ENCODE results near the gene MREG.
"Not testable (repeated sequence)": the region's sequence is repeated elsewhere in the genome, so short reads cannot be mapped to it uniquely, and the experiment has no call there.

MREG gene

DNA sequence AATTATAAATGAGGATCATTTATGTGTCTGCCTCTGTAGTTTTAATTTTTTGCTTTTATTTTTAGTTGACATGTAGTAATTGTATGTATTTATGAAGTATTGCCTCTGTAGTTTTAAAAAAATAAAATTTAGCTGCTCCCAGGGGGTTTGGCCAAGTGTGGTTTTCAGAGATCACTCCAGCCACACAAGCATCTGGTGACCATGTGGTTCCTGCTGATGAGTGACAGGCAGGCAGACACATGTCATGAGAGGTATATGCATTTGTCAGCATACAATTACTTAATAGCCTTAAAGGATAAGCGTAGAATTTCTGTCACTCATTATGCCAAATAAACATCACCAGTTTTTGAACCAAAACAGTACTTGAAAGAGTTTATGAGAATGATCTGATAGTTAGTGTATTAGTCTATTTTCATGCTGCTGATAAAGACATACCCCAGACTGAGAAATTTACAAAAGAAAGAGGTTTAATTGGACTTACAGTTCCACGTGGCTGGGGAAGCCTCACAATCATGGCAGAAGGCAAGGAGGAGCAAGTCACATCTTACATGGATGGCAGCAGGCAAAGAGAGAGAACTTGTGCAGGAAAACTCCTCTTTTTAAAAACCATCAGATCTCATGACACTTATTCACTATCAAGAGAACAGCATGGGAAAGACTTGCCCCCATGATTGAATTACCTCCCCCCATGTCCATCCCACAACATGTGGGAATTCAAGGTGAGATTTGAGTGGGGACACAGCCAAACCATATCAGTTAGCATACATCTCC is 29.6 kb downstream of the MREG start:
- DNase-seq = no peak

DNA sequence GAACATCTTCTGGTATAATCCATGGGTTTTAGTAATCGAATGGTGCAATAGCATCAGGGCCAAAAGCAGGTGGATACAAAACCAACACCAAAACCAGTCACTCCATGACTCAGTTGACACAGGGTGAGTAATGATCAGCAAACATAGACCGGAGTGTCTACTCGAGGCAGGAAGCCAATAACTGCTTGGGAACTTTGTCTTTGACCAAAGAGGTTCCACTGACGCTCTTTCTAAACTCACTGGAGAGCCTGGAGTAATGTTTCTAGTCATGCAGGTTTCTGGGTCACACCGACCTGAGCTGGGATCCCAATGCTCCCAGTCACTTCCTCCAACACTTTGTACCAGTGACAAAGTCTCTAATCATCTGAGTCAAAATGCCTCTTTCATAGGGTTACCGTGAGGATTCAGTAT is 30.9 kb downstream of the MREG start:
- DNase-seq = no peak

DNA sequence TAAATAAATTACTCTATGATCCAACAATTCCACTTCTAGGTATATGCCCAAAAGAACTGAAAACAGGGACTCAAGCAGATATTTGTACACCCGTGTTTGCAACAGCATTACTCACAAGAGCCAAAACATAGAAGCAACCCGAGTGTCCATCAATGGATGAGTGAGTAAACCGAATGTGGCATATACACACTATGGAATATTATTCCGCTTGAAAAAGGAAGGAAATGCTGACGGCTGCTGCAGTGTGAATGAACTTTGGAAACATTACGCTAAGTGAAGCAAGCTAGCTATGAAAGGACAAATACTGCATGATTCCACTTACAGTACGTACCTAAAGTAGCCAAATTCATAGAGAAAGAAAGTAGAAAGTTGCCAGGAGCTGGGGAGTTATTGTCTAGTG is 32.2 kb downstream of the MREG start:
- no peak for DNase-seq

DNA sequence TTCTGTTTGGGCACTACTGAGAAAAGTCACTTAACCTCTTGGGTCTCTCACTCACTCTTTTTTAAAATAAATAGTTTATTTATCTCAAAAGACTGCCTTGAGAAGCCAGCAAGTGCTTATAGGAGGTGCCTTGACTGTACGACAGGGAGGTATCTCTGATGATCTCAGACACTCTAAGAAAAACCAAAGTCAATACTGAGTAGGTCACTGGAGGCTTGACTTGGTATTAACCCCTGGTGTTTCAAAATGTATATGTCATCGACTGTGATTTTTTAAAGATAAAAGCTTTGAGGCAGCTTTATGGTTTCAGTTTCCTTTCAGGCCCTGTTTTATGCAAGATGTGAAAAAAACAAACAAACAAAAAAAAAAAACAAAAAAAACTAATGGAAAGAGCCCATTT is 33.7 kb downstream of the MREG start:
- no peak for DNase-seq

DNA sequence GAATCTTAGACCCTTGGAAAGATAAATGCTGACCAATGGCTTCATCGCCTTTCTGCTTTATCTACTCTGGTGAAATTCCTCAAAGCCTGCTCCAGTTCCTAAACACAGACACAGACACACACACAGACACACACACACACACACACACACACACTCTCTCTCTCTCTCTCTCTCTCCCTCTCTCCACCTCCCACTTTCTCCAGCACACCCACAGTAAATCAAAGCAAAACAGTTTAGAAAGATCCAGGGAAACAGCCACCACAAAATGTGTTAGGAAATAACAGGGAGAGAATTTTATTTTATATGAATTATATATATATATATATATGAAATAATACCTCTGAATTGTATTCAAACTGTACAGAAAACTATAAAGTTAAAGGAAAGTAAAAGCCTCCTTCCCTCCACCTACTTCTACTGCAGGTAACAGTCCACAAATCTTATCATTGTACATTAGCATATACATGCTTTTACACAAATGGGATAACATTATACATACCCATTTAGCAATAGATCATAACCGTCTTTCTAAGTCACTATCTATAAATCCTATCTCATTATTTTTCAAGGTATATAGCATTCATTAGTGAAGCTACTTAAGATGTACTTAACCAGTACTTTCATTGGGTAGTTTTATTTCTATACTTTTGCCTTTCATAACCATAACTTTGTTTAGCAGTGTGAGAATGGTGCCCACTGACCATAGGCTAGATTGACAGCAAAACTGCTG is 38.5 kb downstream of the MREG start:
- no peak for DNase-seq

DNA sequence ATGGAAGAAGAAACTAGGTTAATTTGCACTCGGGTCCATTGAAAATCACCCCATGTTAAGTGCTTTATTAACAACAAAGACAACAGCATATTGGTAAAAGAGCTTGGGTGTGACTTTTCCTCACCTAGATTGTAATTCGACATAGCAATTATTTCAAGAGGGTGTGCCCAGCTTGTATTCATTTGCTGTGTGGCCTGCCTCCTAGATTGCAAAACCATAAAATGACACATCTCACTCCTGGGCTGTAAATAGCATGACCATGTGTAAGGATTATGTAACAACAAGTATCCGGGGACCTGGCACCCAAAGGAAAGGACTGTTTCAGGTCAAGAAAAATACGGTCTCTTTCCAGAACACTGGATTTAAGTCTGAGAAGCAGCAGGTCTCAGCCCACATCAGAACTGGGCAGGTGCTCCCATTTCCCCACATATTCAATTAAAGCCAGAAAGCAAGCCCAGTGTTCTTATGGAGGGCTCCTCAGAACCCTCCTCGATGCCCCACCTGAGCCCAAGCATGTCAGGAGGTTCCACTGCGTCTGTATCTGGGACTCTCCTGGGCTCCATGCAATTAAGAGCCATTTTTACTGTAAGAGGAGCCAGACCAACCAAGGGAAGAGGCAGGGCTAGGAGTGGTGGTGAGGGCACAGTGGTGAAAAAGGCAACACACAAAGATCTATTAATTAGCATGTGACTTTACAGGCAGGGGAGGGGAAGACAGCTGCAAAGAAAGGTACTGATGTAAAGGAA is 39.2 kb downstream of the MREG start:
- DNase-seq = no peak

DNA sequence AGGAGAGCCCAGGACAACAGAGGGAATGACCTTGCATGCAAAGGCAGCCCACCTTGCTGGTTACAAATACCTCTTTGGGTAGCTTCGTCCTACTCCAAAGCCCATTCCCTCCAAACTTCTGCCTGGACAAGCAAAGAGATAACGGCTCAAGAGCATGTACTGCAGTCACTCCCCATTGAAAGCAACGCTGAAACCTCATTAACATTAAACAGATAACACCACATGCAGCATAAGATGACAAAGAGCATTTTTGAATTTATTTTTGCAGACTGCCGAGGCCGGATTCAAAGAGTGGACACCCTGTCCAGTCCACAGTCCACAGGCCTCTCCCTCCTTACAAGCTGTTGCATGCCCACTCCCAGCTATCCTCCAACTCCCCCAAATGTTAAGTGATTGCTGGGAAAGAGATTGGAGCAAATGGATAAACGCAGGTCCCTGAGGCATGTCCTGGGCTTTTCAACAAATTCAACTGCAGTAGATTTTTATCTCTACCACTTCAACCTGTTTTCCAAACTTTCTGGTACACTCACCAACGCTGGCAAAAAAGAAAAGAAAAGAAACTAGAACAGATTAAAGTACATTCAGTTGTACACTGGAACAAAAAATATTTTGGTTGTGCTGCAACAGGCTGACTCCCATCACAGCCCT is 40.1 kb downstream of the MREG start:
- no peak for DNase-seq

DNA sequence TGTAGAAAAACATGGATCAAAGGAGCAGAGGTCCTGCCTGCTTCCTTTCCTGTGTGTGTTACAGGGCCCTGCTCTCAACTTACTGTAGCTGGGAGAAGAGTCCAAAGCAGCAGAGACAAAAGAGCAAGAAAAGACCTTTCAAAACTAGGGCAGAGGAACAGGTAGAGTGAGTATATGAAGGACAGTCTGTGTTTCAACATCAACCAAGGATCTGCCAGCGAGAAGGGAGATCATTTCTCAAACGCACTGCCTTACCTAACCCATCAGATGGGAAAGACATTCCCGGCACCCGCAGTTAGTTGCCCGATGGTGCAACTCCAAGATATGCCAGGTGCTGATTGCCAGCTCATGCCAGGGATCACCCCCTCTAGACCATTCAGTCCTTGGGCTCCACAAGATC is 41.7 kb downstream of the MREG start:
- DNase-seq = no peak

DNA sequence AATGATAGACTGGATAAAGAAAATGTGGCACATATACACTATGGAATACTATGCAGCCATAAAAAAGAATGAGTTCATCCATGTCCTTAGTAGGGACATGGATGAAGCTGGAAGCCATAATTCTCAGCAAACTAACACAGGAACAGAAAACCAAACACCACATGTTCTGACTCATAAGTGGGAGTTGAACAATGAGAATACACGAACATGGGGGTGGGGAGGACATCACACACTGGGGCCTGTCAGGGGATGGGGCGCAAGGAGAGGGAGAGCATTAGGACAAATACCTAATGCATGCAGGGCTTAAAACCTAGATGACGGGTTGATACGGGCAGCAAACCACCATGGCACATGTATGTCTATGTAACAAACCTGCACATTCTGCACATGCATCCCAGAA is 42.5 kb downstream of the MREG start:
- DNase-seq = not testable (repeated sequence)

DNA sequence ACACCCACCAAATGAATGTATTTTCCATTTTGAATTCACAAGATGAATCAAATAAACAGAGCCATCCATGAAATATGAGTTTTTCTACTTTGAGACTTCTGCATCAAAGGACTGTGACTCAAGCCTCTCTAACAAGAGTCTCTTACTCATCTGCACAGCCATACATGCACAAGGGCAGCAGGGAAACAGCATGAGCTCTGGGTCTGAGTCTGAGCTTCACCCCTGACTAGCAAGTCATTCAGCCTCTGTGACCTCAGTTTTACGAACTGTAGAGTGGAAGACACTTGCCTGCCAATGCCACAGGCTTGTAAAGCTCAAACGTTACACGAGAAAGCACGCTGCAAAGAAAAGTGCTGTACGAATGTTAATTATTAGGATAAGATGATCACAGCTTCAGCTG is 42.9 kb downstream of the MREG start:
- no peak for DNase-seq

DNA sequence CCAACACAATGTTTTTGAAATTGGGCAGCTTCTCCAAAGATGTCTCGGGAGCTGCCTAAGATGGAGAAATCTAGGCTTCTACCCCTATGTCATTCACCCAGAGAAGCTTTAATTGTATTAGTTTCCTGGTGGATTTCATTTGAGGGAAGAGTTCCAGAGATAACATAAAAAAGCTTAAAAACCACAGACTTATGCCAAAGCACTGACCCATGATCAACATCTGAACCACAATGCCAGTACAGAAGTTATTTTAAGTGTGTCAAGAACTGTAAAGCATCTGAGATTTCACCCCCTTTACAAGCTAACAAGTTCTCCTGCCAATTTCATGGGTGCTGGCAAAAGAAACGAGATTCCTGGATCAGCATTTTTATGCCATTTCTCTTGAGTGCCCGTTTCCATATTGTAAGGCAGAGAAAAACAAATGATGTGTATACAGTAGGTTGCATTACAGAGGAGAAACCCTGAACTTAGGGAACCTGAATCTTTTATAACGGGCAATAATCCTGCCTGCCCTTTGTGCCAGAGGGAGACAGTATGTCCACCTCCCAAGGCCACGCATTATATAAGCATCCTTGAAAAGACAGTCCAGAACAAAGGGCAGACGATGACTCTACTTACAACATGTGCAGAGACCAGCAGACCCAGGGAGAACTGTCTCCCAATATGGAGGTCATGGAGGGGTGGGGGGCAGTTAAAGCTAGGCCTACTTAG is 44.1 kb downstream of the MREG start:
- no peak for DNase-seq

DNA sequence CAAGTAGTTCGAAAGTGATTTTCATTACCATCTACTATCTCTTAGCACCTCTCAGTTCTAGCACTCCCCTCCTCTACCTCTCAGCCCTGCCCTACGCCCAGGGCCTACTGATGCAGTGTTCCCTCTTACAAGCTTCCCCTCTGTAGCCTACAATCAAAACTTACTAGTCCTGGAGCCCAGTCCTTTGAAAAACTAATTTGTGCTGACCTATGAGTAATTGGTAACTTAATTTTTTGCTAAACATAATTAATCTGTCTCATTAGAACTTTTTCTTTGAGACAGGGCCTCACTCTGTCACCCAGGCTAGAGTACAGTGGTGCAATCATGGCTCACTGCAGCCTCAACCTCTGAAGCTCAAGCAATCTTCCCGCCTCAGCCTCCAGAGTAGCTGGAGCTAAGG is 44.9 kb downstream of the MREG start:
- DNase-seq = no peak

DNA sequence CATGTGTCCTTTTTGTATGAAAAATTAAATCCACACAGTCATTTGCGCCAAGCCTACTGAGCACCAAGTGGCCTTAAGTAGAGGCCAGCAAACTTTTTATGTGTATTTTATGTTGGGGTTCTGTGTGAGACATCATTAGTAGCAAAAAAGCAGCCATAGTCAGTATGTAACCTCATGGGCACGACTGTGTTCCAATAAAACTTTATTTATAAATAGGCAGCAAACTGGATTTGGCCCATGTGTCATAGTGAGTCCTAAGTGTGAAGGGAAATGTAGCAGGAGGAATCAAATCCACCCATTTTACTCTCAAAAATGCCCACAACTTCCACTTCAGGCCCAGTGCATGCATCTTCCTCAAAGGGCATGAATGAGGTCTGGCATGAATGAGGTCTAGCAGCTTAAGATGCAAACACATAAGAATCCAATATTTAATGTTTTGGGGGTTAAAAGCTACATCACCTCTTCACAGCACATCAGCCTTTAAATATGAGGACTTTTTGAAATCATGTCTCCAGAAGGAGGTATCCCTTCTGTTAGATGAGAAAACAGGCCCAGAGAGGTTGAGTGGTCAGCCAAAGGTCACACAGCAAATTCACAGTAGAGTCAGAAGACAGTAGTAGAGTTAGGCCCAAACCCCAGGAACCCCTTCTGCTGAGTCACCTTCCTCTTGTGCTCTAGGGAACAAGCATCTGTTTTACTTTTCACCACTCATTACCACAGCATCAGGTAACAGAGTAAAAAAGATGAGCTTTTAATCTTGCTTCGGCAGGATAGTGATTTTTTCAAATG is 45.6 kb downstream of the MREG start:
- DNase-seq = no peak

DNA sequence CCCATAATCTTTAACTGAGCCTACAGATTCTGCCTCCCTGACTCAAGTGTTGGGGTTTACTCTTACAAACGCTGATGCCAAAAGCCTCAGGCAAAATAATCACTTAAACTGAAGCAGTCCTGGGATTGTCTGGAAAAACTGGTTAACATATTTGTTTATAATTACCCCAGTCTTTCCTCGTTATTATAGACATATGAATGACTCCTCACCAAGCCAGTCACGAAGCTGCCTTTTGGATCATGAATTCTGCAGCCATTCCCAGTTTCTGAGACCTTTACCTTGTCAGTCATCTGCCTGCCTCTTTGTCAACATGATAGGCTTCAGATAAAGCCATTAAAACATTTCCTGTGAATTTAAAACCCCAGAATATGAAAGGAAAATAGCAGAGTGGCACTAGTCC is 46.4 kb downstream of the MREG start:
- DNase-seq = no peak

DNA sequence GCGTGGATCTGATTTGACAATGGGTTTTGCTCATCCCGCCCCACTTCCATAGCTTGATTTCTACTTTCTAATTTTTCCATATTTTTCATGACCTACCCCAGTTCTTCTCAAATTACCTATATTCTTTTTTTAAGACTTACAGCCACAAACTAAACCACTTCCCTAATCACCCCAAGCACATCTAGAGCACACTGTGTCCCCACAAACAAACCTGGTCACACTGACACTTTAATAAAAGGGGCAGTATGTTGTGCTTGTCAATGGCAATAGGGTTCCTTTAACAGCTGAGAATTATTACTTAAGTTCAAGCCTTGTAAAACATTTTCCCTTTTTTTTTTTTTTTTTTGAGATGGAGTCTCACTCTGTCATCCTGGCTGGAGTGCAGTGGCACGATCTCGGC is 47.1 kb downstream of the MREG start:
- DNase-seq = no peak

DNA sequence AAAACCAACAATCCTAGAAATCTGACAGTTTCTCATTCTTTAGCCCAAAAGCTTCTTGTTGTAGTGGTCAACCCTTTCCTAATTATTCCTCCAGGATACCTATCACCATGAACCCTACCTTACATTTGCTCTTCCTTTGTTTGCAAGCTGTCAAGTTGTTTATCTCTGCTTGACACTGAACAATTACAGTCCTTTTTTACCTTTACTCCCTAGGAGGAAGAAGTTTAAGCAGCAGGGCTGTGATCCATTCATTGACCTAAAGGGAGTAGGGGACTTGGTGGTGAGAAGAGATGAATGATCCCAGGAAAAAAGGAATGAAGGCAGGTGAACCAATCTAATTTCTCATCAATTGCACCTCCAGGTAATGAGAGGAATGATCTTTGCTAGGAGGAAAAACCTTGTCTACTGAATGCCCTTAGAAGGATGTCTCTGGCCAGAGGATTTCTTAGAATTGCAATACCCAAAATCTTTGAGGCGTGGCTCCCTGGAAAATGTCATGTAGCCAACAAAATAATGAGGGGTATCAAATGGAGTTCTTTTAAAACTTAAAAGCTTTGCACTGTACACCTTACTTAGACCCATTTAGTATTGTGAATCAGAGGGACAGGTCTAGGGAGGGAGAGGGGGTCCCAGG is 47.7 kb downstream of the MREG start:
- DNase-seq = no peak

DNA sequence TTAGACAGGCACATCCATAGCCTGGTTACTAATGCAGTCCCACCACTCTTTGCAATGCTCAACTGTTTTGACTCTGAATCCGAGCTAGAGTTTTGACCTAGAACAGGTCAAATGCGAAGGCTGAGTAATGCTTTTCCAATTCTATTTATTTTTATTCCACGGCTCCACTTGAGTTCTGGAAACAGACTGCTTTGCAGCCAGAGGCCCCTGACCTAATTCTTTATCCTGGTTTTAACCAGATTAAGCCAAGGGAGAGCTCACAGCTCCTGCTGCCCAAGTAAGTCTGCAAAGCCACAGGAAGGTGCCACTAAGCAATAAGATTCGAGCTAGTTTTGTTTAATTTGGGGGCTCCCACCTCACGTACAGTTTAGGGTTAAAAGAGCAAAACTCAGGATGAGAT is 51.4 kb downstream of the MREG start:
- no peak for DNase-seq

DNA sequence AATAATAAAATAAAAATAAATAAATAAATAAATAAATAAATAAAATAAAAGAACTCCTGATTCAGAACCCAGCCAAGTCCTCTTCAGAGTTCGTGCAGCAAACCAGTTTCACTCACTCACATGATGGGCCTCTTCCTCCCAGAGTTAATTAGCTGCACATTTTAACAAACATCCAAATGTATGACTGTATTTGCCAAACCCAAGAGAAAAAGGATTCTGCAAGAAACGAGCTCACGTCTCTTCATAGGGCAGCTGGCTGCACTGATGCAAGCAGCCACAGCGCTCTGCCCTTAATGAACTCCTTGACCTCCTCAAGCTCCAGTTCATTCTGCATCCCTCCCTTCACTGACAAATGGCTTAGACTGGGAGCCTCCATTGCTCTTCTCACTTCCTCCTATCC is 55.1 kb downstream of the MREG start:
- no peak for DNase-seq

DNA sequence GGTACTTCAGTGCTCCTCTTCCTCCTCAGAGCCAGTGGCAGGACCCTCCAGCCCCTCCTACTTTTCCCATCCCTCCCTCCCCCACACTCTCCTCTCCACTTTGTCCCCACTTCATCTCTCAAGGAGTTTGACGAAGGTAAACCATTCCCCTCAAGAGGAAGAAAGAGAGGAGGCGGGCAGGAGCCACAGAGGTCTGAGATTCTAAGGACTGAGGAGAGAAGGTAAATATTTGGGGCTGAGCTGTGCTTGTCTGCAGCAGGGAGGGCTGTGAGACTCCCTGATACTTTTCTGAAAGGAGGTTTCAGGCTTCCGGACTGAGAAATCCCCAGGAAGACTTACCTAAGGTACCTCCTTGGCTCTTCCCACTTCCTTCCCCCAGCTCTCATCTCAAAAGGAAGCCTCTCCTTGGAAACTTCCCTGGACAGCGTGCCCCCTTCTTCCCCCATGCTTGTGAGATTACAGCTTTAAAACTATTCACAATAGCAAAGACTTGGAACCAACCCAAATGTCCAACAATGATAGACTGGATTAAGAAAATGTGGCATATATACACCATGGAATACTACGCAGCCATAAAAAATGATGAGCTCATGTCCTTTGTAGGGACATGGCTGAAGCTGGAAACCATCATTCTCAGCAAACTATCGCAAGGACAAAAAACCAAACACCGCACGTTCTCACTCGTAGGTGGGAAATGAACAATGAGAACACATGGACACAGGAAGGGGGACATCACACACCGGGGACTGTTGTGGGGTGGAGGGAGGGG is 55.8 kb downstream of the MREG start:
- DNase-seq = not testable (repeated sequence)

DNA sequence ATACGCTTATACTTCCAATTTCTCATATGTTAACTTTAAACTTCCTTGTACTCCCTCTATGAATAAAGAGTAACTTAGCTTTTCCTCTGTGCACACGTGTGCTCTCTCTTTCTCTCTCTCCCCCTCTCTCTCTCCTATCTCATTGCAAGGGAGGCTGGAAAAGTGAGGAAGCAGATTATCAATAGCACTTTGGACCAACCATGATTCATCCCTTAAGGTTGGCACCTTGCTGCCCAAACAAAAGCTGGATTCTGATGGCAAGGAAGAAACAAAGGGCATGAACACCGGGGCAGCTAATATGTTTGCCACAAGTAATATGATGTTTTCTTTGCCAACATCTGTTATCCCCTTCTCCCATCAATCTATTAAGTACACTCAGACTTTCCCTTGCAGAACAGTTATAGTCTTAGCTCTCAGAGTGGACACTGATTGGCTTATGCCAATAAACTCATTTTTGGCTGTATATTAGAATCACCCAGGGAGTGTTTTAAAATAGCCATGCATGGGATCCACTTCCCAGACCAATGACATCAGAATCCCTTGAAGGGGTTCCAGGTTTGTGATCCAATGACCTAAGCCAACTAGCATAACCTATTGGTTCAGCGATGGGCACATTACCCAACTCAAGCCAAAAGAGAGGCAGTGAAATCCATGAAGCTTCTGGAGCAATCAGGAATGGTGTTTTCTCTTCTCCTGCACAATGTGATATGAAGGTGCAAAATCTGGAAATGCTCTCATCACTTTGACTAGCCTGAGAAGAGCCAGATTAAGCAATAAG is 60.3 kb downstream of the MREG start:
- no peak for DNase-seq

Data from activated T-cell treated with anti-CD3 and anti-CD28 coated beads for 4 hours (primary cell).